ENCODE data around the gene DPP9. TPM values are rescaled to one million over a fixed set of nuclear protein-coding genes. Genes with fewer than 3 reads are reported as not detected.

The DPP9 gene
- total and polyA plus RNA-seq, 2 of the 13 experiments (the other 11 are each of a cell fraction or from before 2014, with no cell fraction given): 8.4 to 25.8 TPM

DNA sequence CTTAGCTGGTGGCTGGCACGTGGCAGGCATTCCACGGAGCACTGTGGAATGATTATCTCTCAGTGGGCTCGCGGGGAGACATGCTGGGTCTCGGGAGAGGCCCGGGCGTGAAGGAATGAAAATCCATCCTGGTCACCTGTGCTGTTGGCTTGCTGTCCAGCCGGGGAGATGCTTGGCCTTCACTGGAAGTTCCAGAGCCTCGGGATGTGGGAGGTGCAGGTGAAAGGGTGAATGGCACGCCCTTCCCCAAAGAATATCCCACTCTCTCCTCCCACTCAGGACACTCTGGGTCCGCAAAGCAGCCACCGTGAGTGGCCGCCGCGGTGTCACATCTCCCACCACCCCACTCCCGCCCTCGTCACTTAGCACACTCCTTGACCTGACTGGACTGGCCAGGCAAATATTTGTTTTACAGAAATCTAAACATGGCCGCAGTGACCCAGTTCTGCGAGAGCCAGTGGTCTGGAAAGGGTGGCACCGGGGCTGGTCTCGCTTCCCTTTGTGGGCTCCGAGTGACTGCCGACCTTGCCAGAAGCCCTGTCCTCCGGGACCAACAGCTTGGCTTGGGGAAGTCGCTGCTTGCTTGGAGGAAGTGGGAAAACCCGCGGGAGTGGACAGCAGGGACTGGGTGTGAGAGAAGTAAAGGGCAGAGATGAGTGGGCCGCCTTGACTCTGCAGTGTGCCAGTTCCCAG, 8.0 kb downstream of the DPP9 start (continued):
- TF ChIP-seq, protein P1, sequence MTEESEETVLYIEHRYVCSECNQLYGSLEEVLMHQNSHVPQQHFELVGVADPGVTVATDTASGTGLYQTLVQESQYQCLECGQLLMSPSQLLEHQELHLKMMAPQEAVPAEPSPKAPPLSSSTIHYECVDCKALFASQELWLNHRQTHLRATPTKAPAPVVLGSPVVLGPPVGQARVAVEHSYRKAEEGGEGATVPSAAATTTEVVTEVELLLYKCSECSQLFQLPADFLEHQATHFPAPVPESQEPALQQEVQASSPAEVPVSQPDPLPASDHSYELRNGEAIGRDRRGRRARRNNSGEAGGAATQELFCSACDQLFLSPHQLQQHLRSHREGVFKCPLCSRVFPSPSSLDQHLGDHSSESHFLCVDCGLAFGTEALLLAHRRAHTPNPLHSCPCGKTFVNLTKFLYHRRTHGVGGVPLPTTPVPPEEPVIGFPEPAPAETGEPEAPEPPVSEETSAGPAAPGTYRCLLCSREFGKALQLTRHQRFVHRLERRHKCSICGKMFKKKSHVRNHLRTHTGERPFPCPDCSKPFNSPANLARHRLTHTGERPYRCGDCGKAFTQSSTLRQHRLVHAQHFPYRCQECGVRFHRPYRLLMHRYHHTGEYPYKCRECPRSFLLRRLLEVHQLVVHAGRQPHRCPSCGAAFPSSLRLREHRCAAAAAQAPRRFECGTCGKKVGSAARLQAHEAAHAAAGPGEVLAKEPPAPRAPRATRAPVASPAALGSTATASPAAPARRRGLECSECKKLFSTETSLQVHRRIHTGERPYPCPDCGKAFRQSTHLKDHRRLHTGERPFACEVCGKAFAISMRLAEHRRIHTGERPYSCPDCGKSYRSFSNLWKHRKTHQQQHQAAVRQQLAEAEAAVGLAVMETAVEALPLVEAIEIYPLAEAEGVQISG (CRISPR knock-in tag; IDR thresholded peaks at IDR 0.05): peak; percentile 80
- TF ChIP-seq, protein P2, sequence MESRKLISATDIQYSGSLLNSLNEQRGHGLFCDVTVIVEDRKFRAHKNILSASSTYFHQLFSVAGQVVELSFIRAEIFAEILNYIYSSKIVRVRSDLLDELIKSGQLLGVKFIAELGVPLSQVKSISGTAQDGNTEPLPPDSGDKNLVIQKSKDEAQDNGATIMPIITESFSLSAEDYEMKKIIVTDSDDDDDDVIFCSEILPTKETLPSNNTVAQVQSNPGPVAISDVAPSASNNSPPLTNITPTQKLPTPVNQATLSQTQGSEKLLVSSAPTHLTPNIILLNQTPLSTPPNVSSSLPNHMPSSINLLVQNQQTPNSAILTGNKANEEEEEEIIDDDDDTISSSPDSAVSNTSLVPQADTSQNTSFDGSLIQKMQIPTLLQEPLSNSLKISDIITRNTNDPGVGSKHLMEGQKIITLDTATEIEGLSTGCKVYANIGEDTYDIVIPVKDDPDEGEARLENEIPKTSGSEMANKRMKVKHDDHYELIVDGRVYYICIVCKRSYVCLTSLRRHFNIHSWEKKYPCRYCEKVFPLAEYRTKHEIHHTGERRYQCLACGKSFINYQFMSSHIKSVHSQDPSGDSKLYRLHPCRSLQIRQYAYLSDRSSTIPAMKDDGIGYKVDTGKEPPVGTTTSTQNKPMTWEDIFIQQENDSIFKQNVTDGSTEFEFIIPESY (CRISPR knock-in tag; IDR thresholded peaks at IDR 0.05): peak; percentile 13; the same call in 1 of the 2 replicates
- TF ChIP-seq, protein P3, sequence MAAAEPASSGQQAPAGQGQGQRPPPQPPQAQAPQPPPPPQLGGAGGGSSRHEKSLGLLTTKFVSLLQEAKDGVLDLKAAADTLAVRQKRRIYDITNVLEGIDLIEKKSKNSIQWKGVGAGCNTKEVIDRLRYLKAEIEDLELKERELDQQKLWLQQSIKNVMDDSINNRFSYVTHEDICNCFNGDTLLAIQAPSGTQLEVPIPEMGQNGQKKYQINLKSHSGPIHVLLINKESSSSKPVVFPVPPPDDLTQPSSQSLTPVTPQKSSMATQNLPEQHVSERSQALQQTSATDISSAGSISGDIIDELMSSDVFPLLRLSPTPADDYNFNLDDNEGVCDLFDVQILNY (CRISPR knock-in tag; conservative IDR thresholded peaks at IDR 0.05): no peak
- TF ChIP-seq ZNF224 (CRISPR knock-in tag; IDR thresholded peaks at IDR 0.05) (no peak), ETV5 (CRISPR knock-in tag; IDR thresholded peaks at IDR 0.05; ENCODE audit: borderline replicate concordance) (peak; percentile 57; the same call in 1 of the 2 replicates), SALL1 (CRISPR knock-in tag; IDR thresholded peaks at IDR 0.05) (peak; percentile 92), TBX3 (IDR thresholded peaks at IDR 0.05; ENCODE audit: borderline replicate concordance) (peak; percentile 59; the same call in 1 of the 2 replicates), YY1 (IDR thresholded peaks at IDR 0.05; ENCODE audit: insufficient read depth, insufficient replicate concordance, low read depth, low read length) (peak; percentile 89)
- TF ChIP-seq, protein P4, sequence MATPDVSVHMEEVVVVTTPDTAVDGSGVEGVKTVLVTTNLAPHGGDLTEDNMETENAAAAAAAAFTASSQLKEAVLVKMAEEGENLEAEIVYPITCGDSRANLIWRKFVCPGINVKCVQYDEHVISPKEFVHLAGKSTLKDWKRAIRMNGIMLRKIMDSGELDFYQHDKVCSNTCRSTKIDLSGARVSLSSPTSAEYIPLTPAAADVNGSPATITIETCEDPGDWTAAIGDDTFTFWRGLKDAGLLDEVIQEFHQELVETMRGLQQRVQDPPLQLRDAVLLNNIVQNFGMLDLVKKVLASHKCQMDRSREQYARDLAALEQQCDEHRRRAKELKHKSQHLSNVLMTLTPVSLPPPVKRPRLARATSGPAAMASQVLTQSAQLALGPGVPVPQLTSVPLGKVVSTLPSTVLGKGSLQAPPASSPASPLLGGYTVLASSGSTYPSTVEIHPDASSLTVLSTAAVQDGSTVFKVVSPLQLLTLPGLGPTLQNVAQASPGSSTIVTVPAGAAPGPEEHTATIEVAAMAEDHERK (CRISPR knock-in tag; IDR thresholded peaks at IDR 0.05; ENCODE audit: low read depth): no peak
- TF ChIP-seq, protein P5, sequence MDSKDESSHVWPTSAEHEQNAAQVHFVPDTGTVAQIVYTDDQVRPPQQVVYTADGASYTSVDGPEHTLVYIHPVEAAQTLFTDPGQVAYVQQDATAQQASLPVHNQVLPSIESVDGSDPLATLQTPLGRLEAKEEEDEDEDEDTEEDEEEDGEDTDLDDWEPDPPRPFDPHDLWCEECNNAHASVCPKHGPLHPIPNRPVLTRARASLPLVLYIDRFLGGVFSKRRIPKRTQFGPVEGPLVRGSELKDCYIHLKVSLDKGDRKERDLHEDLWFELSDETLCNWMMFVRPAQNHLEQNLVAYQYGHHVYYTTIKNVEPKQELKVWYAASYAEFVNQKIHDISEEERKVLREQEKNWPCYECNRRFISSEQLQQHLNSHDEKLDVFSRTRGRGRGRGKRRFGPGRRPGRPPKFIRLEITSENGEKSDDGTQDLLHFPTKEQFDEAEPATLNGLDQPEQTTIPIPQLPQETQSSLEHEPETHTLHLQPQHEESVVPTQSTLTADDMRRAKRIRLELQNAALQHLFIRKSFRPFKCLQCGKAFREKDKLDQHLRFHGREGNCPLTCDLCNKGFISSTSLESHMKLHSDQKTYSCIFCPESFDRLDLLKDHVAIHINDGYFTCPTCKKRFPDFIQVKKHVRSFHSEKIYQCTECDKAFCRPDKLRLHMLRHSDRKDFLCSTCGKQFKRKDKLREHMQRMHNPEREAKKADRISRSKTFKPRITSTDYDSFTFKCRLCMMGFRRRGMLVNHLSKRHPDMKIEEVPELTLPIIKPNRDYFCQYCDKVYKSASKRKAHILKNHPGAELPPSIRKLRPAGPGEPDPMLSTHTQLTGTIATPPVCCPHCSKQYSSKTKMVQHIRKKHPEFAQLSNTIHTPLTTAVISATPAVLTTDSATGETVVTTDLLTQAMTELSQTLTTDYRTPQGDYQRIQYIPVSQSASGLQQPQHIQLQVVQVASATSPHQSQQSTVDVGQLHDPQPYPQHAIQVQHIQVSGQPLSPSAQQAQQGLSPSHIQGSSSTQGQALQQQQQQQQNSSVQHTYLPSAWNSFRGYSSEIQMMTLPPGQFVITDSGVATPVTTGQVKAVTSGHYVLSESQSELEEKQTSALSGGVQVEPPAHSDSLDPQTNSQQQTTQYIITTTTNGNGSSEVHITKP (CRISPR knock-in tag; IDR thresholded peaks at IDR 0.05; ENCODE audit: low read depth): peak; percentile 87
- TF ChIP-seq, protein P6, sequence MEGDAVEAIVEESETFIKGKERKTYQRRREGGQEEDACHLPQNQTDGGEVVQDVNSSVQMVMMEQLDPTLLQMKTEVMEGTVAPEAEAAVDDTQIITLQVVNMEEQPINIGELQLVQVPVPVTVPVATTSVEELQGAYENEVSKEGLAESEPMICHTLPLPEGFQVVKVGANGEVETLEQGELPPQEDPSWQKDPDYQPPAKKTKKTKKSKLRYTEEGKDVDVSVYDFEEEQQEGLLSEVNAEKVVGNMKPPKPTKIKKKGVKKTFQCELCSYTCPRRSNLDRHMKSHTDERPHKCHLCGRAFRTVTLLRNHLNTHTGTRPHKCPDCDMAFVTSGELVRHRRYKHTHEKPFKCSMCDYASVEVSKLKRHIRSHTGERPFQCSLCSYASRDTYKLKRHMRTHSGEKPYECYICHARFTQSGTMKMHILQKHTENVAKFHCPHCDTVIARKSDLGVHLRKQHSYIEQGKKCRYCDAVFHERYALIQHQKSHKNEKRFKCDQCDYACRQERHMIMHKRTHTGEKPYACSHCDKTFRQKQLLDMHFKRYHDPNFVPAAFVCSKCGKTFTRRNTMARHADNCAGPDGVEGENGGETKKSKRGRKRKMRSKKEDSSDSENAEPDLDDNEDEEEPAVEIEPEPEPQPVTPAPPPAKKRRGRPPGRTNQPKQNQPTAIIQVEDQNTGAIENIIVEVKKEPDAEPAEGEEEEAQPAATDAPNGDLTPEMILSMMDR (CRISPR knock-in tag; IDR thresholded peaks at IDR 0.05): peak; percentile 6; the same call in 1 of the 2 replicates
- TF ChIP-seq, protein P7, sequence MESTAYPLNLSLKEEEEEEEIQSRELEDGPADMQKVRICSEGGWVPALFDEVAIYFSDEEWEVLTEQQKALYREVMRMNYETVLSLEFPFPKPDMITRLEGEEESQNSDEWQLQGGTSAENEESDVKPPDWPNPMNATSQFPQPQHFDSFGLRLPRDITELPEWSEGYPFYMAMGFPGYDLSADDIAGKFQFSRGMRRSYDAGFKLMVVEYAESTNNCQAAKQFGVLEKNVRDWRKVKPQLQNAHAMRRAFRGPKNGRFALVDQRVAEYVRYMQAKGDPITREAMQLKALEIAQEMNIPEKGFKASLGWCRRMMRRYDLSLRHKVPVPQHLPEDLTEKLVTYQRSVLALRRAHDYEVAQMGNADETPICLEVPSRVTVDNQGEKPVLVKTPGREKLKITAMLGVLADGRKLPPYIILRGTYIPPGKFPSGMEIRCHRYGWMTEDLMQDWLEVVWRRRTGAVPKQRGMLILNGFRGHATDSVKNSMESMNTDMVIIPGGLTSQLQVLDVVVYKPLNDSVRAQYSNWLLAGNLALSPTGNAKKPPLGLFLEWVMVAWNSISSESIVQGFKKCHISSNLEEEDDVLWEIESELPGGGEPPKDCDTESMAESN (CRISPR knock-in tag; conservative IDR thresholded peaks at IDR 0.05): peak; percentile 39; the same call in 1 of the 2 replicates
